ENCODE results near the gene ASPDH.
A peak's percentile ranks its signal among the peaks of the same experiment; 100 is the strongest.

ASPDH gene

GRCh38 chr19:50516456-50516855 lies 2.7 kb upstream of the ASPDH start:
- DNase-seq (ENCODE audit: low read depth in 1 of 2, low spot score in 1 of 2) = no peak

- DNase-seq (ENCODE audit: low read depth in 1 of 2, low spot score in 1 of 2) = no peak
Measured at GRCh38 chr19:50515168-50515561, 1.5 kb upstream of the ASPDH start.

- no peak for DNase-seq (ENCODE audit: low read depth in 1 of 2, low spot score in 1 of 2)
Measured at GRCh38 chr19:50514346-50515167, 844 bp upstream of the ASPDH start.

GRCh38 chr19:50512999-50513745 lies 541 bp downstream of the ASPDH start:
- no peak for DNase-seq (ENCODE audit: low read depth in 1 of 2, low spot score in 1 of 2)

GRCh38 chr19:50512112-50512998 lies 1.4 kb downstream of the ASPDH start:
- no peak for DNase-seq (ENCODE audit: low read depth in 1 of 2, low spot score in 1 of 2)

GRCh38 chr19:50511069-50511822 lies 2.5 kb downstream of the ASPDH start, which contains the start of gene JOSD2:
JOSD2 (minus strand) TSS chr19:50511191; CDS start chr19:50510431, 760 bp downstream.
- DNase-seq (ENCODE audit: low read depth in 1 of 2, low spot score in 1 of 2) = peak; percentile 92 to 95

GRCh38 chr19:50510700-50511068 lies 3.0 kb downstream of the ASPDH start:
- no peak for DNase-seq (ENCODE audit: low read depth in 1 of 2, low spot score in 1 of 2)

- no peak for DNase-seq (ENCODE audit: low read depth in 1 of 2, low spot score in 1 of 2)
Measured at GRCh38 chr19:50510121-50510670, 3.5 kb downstream of the ASPDH start.

GRCh38 chr19:50509366-50509765 lies 4.3 kb downstream of the ASPDH start:
- DNase-seq (ENCODE audit: low read depth in 1 of 2, low spot score in 1 of 2) = no peak

GRCh38 chr19:50508843-50509190 lies 4.9 kb downstream of the ASPDH start:
- DNase-seq (ENCODE audit: low read depth in 1 of 2, low spot score in 1 of 2) = no peak

- DNase-seq (ENCODE audit: low read depth in 1 of 2, low spot score in 1 of 2) = no peak
Measured at GRCh38 chr19:50507376-50507775, 6.3 kb downstream of the ASPDH start.

- DNase-seq (ENCODE audit: low read depth in 1 of 2, low spot score in 1 of 2) = no peak
Measured at GRCh38 chr19:50506700-50507099, 7.0 kb downstream of the ASPDH start.

GRCh38 chr19:50505856-50506611 lies 7.7 kb downstream of the ASPDH start:
- no peak for DNase-seq (ENCODE audit: low read depth in 1 of 2, low spot score in 1 of 2)

- DNase-seq (ENCODE audit: low read depth in 1 of 2, low spot score in 1 of 2) = no peak
Measured at GRCh38 chr19:50501568-50502475, 11.9 kb downstream of the ASPDH start.

- no peak for DNase-seq (ENCODE audit: low read depth in 1 of 2, low spot score in 1 of 2)
Measured at GRCh38 chr19:50501186-50501567, 12.5 kb downstream of the ASPDH start.

GRCh38 chr19:50500753-50501151 lies 13.0 kb downstream of the ASPDH start:
- no peak for DNase-seq (ENCODE audit: low read depth in 1 of 2, low spot score in 1 of 2)

GRCh38 chr19:50500060-50500752 lies 13.5 kb downstream of the ASPDH start:
- DNase-seq (ENCODE audit: low read depth in 1 of 2, low spot score in 1 of 2) = no peak

All from activated CD4-positive, alpha-beta T cell treated with anti-CD3 and anti-CD28 coated beads, Interleukin-2, amount 50 U/mL, for 24 hours (primary cell).